HEK293 (cell line): Measurements from ENCODE around the gene CDK3.

Experiments used
- CTCF ChIP-seq: fragments of 450-650 bp; formaldehyde crosslinking; IDR thresholded peaks from 2 replicates; pipeline ENCODE4 v1.5.1; 2016; ENCODE audit warnings: missing biosample characterization, missing genetic modification characterization
- GLIS2 ChIP-seq: fragments of 450-650 bp; formaldehyde crosslinking; IDR thresholded peaks from 2 replicates; pipeline ENCODE4 v1.5.1; 2016; ENCODE audit warnings: missing biosample characterization, missing genetic modification characterization
- IKZF3 ChIP-seq: fragments of 450-650 bp; IDR thresholded peaks from 2 replicates; pipeline ENCODE4 v1.5.0; 2018; ENCODE audit warnings: missing biosample characterization, mild to moderate bottlenecking, missing genetic modification characterization, moderate library complexity
- ZBTB26 ChIP-seq: fragments of 450-650 bp; formaldehyde crosslinking; optimal IDR thresholded peaks from 2 replicates; pipeline ENCODE3; 2016; ENCODE audit warnings: missing biosample characterization, mild to moderate bottlenecking, missing genetic modification characterization
- ZNF211 ChIP-seq: fragments of 450-650 bp; formaldehyde crosslinking; IDR thresholded peaks from 2 replicates; pipeline ENCODE4 v1.5.1; 2016; ENCODE audit warnings: low read depth, missing biosample characterization, missing genetic modification characterization
- ZNF501 ChIP-seq: fragments of 450-650 bp; formaldehyde crosslinking; IDR thresholded peaks from 2 replicates; pipeline ENCODE4 v1.5.1; 2016; ENCODE audit warnings: missing biosample characterization, missing genetic modification characterization
- ZNF530 ChIP-seq: fragments of 450-650 bp; formaldehyde crosslinking; IDR thresholded peaks from 2 replicates; pipeline ENCODE4 v1.5.1; 2016; ENCODE audit warnings: low read depth, missing biosample characterization, missing genetic modification characterization
- TF ChIP-seq, protein P1 (sequence below): fragments of 450-650 bp; formaldehyde crosslinking; IDR thresholded peaks from 2 replicates; pipeline ENCODE4 v1.5.1; 2016; ENCODE audit warnings: missing biosample characterization, missing genetic modification characterization
- TF ChIP-seq, protein P2 (sequence below): fragments of 450-650 bp; formaldehyde crosslinking; IDR thresholded peaks from 2 replicates; pipeline ENCODE4 v1.5.1; 2016; ENCODE audit warnings: missing biosample characterization, missing genetic modification characterization
- TF ChIP-seq, protein P3 (sequence below): fragments of 450-650 bp; formaldehyde crosslinking; IDR thresholded peaks from 2 replicates; pipeline ENCODE4 v1.5.1; 2016; ENCODE audit warnings: missing biosample characterization, missing genetic modification characterization
- TF ChIP-seq, protein P4 (sequence below): fragments of 450-650 bp; formaldehyde crosslinking; IDR thresholded peaks from 2 replicates; pipeline ENCODE4 v1.5.1; 2016; ENCODE audit warnings: missing biosample characterization, missing genetic modification characterization

- TF ChIP-seq, protein P1, sequence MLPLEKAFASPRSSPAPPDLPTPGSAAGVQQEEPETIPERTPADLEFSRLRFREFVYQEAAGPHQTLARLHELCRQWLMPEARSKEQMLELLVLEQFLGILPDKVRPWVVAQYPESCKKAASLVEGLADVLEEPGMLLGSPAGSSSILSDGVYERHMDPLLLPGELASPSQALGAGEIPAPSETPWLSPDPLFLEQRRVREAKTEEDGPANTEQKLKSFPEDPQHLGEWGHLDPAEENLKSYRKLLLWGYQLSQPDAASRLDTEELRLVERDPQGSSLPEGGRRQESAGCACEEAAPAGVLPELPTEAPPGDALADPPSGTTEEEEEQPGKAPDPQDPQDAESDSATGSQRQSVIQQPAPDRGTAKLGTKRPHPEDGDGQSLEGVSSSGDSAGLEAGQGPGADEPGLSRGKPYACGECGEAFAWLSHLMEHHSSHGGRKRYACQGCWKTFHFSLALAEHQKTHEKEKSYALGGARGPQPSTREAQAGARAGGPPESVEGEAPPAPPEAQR (tag by site-specific recombination) = no peak
- TF ChIP-seq ZNF530 (tag by site-specific recombination) (no peak), CTCF (tag by site-specific recombination) (no peak), GLIS2 (tag by site-specific recombination) (peak; percentile 61), ZBTB26 (tag by site-specific recombination) (peak; percentile 2), ZNF211 (tag by site-specific recombination) (no peak), IKZF3 (tag by site-specific recombination) (no peak), ZNF501 (tag by site-specific recombination) (no peak)
- TF ChIP-seq, protein P2, sequence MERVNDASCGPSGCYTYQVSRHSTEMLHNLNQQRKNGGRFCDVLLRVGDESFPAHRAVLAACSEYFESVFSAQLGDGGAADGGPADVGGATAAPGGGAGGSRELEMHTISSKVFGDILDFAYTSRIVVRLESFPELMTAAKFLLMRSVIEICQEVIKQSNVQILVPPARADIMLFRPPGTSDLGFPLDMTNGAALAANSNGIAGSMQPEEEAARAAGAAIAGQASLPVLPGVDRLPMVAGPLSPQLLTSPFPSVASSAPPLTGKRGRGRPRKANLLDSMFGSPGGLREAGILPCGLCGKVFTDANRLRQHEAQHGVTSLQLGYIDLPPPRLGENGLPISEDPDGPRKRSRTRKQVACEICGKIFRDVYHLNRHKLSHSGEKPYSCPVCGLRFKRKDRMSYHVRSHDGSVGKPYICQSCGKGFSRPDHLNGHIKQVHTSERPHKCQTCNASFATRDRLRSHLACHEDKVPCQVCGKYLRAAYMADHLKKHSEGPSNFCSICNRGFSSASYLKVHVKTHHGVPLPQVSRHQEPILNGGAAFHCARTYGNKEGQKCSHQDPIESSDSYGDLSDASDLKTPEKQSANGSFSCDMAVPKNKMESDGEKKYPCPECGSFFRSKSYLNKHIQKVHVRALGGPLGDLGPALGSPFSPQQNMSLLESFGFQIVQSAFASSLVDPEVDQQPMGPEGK (tag by site-specific recombination) = no peak
- TF ChIP-seq, protein P3, sequence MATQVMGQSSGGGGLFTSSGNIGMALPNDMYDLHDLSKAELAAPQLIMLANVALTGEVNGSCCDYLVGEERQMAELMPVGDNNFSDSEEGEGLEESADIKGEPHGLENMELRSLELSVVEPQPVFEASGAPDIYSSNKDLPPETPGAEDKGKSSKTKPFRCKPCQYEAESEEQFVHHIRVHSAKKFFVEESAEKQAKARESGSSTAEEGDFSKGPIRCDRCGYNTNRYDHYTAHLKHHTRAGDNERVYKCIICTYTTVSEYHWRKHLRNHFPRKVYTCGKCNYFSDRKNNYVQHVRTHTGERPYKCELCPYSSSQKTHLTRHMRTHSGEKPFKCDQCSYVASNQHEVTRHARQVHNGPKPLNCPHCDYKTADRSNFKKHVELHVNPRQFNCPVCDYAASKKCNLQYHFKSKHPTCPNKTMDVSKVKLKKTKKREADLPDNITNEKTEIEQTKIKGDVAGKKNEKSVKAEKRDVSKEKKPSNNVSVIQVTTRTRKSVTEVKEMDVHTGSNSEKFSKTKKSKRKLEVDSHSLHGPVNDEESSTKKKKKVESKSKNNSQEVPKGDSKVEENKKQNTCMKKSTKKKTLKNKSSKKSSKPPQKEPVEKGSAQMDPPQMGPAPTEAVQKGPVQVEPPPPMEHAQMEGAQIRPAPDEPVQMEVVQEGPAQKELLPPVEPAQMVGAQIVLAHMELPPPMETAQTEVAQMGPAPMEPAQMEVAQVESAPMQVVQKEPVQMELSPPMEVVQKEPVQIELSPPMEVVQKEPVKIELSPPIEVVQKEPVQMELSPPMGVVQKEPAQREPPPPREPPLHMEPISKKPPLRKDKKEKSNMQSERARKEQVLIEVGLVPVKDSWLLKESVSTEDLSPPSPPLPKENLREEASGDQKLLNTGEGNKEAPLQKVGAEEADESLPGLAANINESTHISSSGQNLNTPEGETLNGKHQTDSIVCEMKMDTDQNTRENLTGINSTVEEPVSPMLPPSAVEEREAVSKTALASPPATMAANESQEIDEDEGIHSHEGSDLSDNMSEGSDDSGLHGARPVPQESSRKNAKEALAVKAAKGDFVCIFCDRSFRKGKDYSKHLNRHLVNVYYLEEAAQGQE = no peak
- TF ChIP-seq, protein P4, sequence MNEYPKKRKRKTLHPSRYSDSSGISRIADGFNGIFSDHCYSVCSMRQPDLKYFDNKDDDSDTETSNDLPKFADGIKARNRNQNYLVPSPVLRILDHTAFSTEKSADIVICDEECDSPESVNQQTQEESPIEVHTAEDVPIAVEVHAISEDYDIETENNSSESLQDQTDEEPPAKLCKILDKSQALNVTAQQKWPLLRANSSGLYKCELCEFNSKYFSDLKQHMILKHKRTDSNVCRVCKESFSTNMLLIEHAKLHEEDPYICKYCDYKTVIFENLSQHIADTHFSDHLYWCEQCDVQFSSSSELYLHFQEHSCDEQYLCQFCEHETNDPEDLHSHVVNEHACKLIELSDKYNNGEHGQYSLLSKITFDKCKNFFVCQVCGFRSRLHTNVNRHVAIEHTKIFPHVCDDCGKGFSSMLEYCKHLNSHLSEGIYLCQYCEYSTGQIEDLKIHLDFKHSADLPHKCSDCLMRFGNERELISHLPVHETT (tag by site-specific recombination) = no peak
These were observed at the start of gene CDK3 for GRCh38 chr17:76000755-76001521.
